SK-N-SH (cell line): ENCODE results near the gene STH. TPM values are rescaled to one million over a fixed set of nuclear protein-coding genes. Genes with fewer than 3 reads are reported as not detected.

Source experiments
- CTCF ChIA-PET: fragments of 300-600, 350-600 bp; formaldehyde crosslinking; extraction: SDS; loops from one replicate; lab custom pipeline; 2021; lab: Yijun Ruan, JAX
- POLR2A ChIA-PET: fragments of 350-600 bp; sonication (Branson Sonifier 250); formaldehyde crosslinking; extraction: SDS; loops from one replicate; lab custom pipeline; 2020; ENCODE audit warnings: antibody characterized with exemption, inconsistent platforms; lab: Yijun Ruan, JAX
- DNase-seq: peaks from one replicate; pipeline ENCODE4 v3.0.0; 2012
- H2AFZ ChIP-seq: fragments of 200-600 bp; sonication (generic); 2 replicates; pipeline ENCODE4 v1.8.1; 2016; ENCODE audit warnings: antibody characterized with exemption, mild to moderate bottlenecking, low read depth
- H3F3A ChIP-seq: fragments of 200-600 bp; sonication (generic); replicated peaks from 2 replicates; pipeline ENCODE3; 2016; ENCODE audit warnings: antibody characterized with exemption, mild to moderate bottlenecking; ENCODE audit not compliant: insufficient read depth
- H3K27ac ChIP-seq, 2 experiments: fragments of 200-500 bp in 1 of 2; fragments of 200-600 bp in 1 of 2; sonication (Bioruptor generic) in 1 of 2; sonication (generic), shearing (Covaris generic) in 1 of 2; 2 replicates each; pipeline versions ENCODE4 v1.5.1 to v1.6.1; 2014 to 2016; ENCODE audit warnings: low read depth in 2 of 2, inconsistent platforms in 1 of 2, low read length in 1 of 2, mild to moderate bottlenecking in 1 of 2, mixed read lengths in 1 of 2
- H3K27me3 ChIP-seq: fragments of 200-600 bp; sonication (generic), shearing (Covaris generic); 2 replicates; pipeline ENCODE4 v1.6.1; 2016; ENCODE audit warnings: mixed run types; ENCODE audit not compliant: insufficient read depth
- H3K36me3 ChIP-seq, 2 experiments: fragments of 200-500 bp in 1 of 2; fragments of 200-600 bp in 1 of 2; sonication (Bioruptor generic) in 1 of 2; sonication (generic) in 1 of 2; replicated peaks in 1 of 2; 2 replicates each; pipeline versions ENCODE3 to v1.5.1; 2014 to 2016; ENCODE audit warnings: low read length in 1 of 2, mild to moderate bottlenecking in 1 of 2; ENCODE audit not compliant: insufficient read depth in 2 of 2, control insufficient read depth in 1 of 2
- H3K4me1 ChIP-seq, 2 experiments: fragments of 200-500 bp in 1 of 2; fragments of 200-600 bp in 1 of 2; sonication (Bioruptor generic) in 1 of 2; sonication (generic), shearing (Covaris generic) in 1 of 2; 2 replicates each; pipeline versions ENCODE4 v1.5.1 to v1.6.1; 2014 to 2016; ENCODE audit warnings: low read depth in 1 of 2, low read length in 1 of 2, mixed run types in 1 of 2; ENCODE audit not compliant: insufficient read depth in 2 of 2, control insufficient read depth in 1 of 2
- H3K4me2 ChIP-seq: fragments of 200-600 bp; sonication (generic), shearing (Covaris generic); 2 replicates; pipeline ENCODE4 v1.6.1; 2017; ENCODE audit warnings: mixed run types
- H3K4me3 ChIP-seq, 2 experiments: fragments of 200-500 bp in 1 of 2; fragments of 200-600 bp in 1 of 2; sonication (Bioruptor generic) in 1 of 2; sonication (generic), shearing (Covaris generic) in 1 of 2; 2 replicates each; pipeline versions ENCODE4 v1.5.1 to v1.8.1; 2014 to 2016; ENCODE audit warnings: low read depth in 2 of 2, inconsistent platforms in 1 of 2, low read length in 1 of 2, mild to moderate bottlenecking in 1 of 2, mixed read lengths in 1 of 2, moderate library complexity in 1 of 2
- H3K79me2 ChIP-seq: fragments of 200-600 bp; sonication (generic); 2 replicates; pipeline ENCODE4 v1.8.1; 2017; ENCODE audit warnings: mild to moderate bottlenecking; ENCODE audit not compliant: insufficient read depth
- H3K9ac ChIP-seq: fragments of 200-600 bp; sonication (generic); 2 replicates; pipeline ENCODE4 v1.6.1; 2017; ENCODE audit warnings: mixed run types
- H3K9me2 ChIP-seq: fragments of 200-600 bp; sonication (generic); 2 replicates; pipeline ENCODE4 v1.6.1; 2017; ENCODE audit warnings: mixed run types
- H3K9me3 ChIP-seq: fragments of 200-600 bp; sonication (generic); 2 replicates; pipeline ENCODE4 v1.6.1; 2017; ENCODE audit warnings: mixed run types, mild to moderate bottlenecking, moderate library complexity
- H4K20me1 ChIP-seq: fragments of 200-600 bp; sonication (generic); 2 replicates; pipeline ENCODE4 v1.6.1; 2017; ENCODE audit warnings: mild to moderate bottlenecking, mixed run types; ENCODE audit not compliant: insufficient read depth
- EP300 ChIP-seq, 2 experiments: IDR thresholded peaks; 2 replicates each; pipeline versions ENCODE4 v1.4.0 to v1.6.1; 2012; ENCODE audit warnings: borderline replicate concordance in 1 of 2, low read depth in 1 of 2, low read length in 1 of 2
- EZH2phosphoT487 ChIP-seq: fragments of 200-600 bp; sonication (generic); IDR thresholded peaks from 2 replicates; pipeline ENCODE4 v1.6.1; 2017; ENCODE audit warnings: low read depth, mixed run types, mild to moderate bottlenecking, antibody characterized with exemption, moderate library complexity, borderline replicate concordance
- FOXJ3 ChIP-seq: sonication (generic); formaldehyde crosslinking; IDR thresholded peaks from 2 replicates; pipeline ENCODE4 v1.5.1; 2020; ENCODE audit warnings: mild to moderate bottlenecking, missing genetic modification reagents
- GATA2 ChIP-seq: sonication (generic); formaldehyde crosslinking; IDR thresholded peaks from 2 replicates; pipeline ENCODE4 v1.5.0; 2020; ENCODE audit warnings: mild to moderate bottlenecking, missing genetic modification reagents
- JUND ChIP-seq: IDR thresholded peaks from 2 replicates; pipeline ENCODE4 v1.4.0; 2012
- NFIC ChIP-seq: IDR thresholded peaks from 2 replicates; pipeline ENCODE4 v1.4.0; 2012; ENCODE audit warnings: borderline replicate concordance
- RFX5 ChIP-seq: IDR thresholded peaks from 2 replicates; pipeline ENCODE4 v1.6.1; 2012; ENCODE audit warnings: mild to moderate bottlenecking, improper control_type of control experiment, low read length
- RXRA ChIP-seq: IDR thresholded peaks from 2 replicates; pipeline ENCODE4 v1.4.0; 2012; ENCODE audit warnings: low read depth, mild to moderate bottlenecking, borderline replicate concordance
- SIN3A ChIP-seq: IDR thresholded peaks from 2 replicates; pipeline ENCODE4 v1.6.1; 2012; ENCODE audit warnings: low read depth, mild to moderate bottlenecking, low read length, moderate library complexity, borderline replicate concordance
- TAF1 ChIP-seq: IDR thresholded peaks from 2 replicates; pipeline ENCODE4 v1.6.1; 2012; ENCODE audit warnings: low read depth, mild to moderate bottlenecking, low read length, moderate library complexity, borderline replicate concordance
- TCF12 ChIP-seq: IDR thresholded peaks from 2 replicates; pipeline ENCODE4 v1.4.0; 2012
- USF1 ChIP-seq: IDR thresholded peaks from 2 replicates; pipeline ENCODE4 v1.4.0; 2012; ENCODE audit warnings: low read depth, borderline replicate concordance
- WGBS: methylation state at CpG from one replicate; pipeline ENCODE4 v1.1.6; 2017; ENCODE audit warnings: low lambda C conversion rate; 5-methylcytosine and 5-hydroxymethylcytosine counted together
- polyA plus RNA-seq, 3 experiments: library from polyadenylated mRNA; depleted of rRNA; stranded (reverse); fragments of >200 nt; gene quantifications; 2 replicates each; pipeline ENCODE4 v1.2.3, GENCODE V29; 2012
- TF ChIP-seq, protein P1 (sequence below): IDR thresholded peaks from 2 replicates; pipeline ENCODE4 v1.6.1; 2012; ENCODE audit warnings: mild to moderate bottlenecking, low read depth, low read length, moderate library complexity
- TF ChIP-seq, protein P2 (sequence below): fragments of 200-600 bp; sonication (generic); IDR thresholded peaks from 2 replicates; pipeline ENCODE4 v1.6.1; 2017; ENCODE audit warnings: antibody characterized with exemption, mild to moderate bottlenecking, moderate library complexity
- TF ChIP-seq, protein P3 (sequence below): fragments of 150-350 bp; IDR thresholded peaks from 2 replicates; pipeline ENCODE4 v1.6.1; 2017; ENCODE audit warnings: antibody characterized with exemption, low read length, low read depth, borderline replicate concordance

STH gene
- polyA plus RNA-seq, 1 of the 3 experiments (the other 2 are of a cell fraction): not detected

GRCh38 chr17:46036491-46036890, 37.4 kb downstream of the STH start:
- no peak for TF ChIP-seq TAF1
- no peak for TF ChIP-seq RFX5
- TF ChIP-seq USF1: no peak
- TF ChIP-seq, protein P1, sequence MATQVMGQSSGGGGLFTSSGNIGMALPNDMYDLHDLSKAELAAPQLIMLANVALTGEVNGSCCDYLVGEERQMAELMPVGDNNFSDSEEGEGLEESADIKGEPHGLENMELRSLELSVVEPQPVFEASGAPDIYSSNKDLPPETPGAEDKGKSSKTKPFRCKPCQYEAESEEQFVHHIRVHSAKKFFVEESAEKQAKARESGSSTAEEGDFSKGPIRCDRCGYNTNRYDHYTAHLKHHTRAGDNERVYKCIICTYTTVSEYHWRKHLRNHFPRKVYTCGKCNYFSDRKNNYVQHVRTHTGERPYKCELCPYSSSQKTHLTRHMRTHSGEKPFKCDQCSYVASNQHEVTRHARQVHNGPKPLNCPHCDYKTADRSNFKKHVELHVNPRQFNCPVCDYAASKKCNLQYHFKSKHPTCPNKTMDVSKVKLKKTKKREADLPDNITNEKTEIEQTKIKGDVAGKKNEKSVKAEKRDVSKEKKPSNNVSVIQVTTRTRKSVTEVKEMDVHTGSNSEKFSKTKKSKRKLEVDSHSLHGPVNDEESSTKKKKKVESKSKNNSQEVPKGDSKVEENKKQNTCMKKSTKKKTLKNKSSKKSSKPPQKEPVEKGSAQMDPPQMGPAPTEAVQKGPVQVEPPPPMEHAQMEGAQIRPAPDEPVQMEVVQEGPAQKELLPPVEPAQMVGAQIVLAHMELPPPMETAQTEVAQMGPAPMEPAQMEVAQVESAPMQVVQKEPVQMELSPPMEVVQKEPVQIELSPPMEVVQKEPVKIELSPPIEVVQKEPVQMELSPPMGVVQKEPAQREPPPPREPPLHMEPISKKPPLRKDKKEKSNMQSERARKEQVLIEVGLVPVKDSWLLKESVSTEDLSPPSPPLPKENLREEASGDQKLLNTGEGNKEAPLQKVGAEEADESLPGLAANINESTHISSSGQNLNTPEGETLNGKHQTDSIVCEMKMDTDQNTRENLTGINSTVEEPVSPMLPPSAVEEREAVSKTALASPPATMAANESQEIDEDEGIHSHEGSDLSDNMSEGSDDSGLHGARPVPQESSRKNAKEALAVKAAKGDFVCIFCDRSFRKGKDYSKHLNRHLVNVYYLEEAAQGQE: no peak
- TF ChIP-seq SIN3A: no peak
- TF ChIP-seq EP300 (IDR thresholded peaks at IDR 0.05; ENCODE audit: borderline replicate concordance in 1 of 2, low read depth in 1 of 2, low read length in 1 of 2): no peak
- TF ChIP-seq GATA2 (CRISPR knock-in tag): no peak
- TF ChIP-seq EZH2phosphoT487: no peak
- no peak for TF ChIP-seq JUND
- no peak for TF ChIP-seq TCF12
- TF ChIP-seq NFIC: no peak
- no peak for TF ChIP-seq RXRA
- no peak for TF ChIP-seq FOXJ3
- TF ChIP-seq, protein P2, sequence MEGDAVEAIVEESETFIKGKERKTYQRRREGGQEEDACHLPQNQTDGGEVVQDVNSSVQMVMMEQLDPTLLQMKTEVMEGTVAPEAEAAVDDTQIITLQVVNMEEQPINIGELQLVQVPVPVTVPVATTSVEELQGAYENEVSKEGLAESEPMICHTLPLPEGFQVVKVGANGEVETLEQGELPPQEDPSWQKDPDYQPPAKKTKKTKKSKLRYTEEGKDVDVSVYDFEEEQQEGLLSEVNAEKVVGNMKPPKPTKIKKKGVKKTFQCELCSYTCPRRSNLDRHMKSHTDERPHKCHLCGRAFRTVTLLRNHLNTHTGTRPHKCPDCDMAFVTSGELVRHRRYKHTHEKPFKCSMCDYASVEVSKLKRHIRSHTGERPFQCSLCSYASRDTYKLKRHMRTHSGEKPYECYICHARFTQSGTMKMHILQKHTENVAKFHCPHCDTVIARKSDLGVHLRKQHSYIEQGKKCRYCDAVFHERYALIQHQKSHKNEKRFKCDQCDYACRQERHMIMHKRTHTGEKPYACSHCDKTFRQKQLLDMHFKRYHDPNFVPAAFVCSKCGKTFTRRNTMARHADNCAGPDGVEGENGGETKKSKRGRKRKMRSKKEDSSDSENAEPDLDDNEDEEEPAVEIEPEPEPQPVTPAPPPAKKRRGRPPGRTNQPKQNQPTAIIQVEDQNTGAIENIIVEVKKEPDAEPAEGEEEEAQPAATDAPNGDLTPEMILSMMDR: no peak
- TF ChIP-seq, protein P3, sequence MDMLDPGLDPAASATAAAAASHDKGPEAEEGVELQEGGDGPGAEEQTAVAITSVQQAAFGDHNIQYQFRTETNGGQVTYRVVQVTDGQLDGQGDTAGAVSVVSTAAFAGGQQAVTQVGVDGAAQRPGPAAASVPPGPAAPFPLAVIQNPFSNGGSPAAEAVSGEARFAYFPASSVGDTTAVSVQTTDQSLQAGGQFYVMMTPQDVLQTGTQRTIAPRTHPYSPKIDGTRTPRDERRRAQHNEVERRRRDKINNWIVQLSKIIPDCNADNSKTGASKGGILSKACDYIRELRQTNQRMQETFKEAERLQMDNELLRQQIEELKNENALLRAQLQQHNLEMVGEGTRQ: no peak
- TF ChIP-seq, all 33 proteins: peak for 0
- H3K27ac ChIP-seq: no peak overlapping the region
- peaks cover 0 to 23% of the 10 kb centered on the region in 2 experiments; a peak in 2 of 4 replicates for H3K4me1 ChIP-seq
- 83% methylated on average over 6 of the region's 6 CpGs for WGBS
- no peaks in the 10 kb centered on the region for H3K9me3 ChIP-seq
- DNase-seq: no peak
- no peak overlapping the region for H3K4me2 ChIP-seq
- H3K4me3 ChIP-seq: no peak overlapping the region
- H3K27me3 ChIP-seq: no peaks in the 10 kb centered on the region
- H3K79me2 ChIP-seq: peaks cover 16% of the 10 kb centered on the region; the same call in 1 of the 2 replicates
- H3K9ac ChIP-seq: no peak overlapping the region
- H4K20me1 ChIP-seq: no peaks in the 10 kb centered on the region
- no peaks in the 10 kb centered on the region for H3F3A ChIP-seq
- CTCF ChIA-PET: interaction anchor here (0.6 to 5.9 kb wide), 5 partner anchors 9 to 251 kb away, joined by 3 to 58 read pairs (median 3); partner anchors contain the start of gene KANSL1
- POLR2A ChIA-PET: no interaction called here
- peaks cover 91 to 97% of the 10 kb centered on the region in 2 experiments for H3K36me3 ChIP-seq
- no peak overlapping the region for H2AFZ ChIP-seq
- H3K9me2 ChIP-seq: no peaks in the 10 kb centered on the region
